Fibroblast of lung (primary cell): ENCODE measurements around the gene LMO1. TPM values are rescaled to one million over a fixed set of nuclear protein-coding genes. Genes with fewer than 3 reads are reported as not detected.

Experiments
- DNase-seq, 2 donors: peaks; one replicate each; pipeline versions ENCODE4 v3.0.0 to v3.0.0-alpha.2; 2010; ENCODE audit warnings: low read depth in 2 of 2
- H2AFZ ChIP-seq: 2 replicates; pipeline ENCODE4 v1.5.1; 2012; ENCODE audit warnings: low read length, control low read depth, inconsistent platforms
- H3K27ac ChIP-seq: 2 replicates; pipeline ENCODE4 v1.5.1; 2011; ENCODE audit warnings: low read length, control low read depth; ENCODE audit not compliant: insufficient read depth
- H3K27me3 ChIP-seq: 2 replicates; pipeline ENCODE4 v1.5.1; 2011; ENCODE audit warnings: mild to moderate bottlenecking, low read length; ENCODE audit not compliant: control insufficient read depth, insufficient read depth
- H3K36me3 ChIP-seq: 2 replicates; pipeline ENCODE4 v1.5.1; 2011; ENCODE audit warnings: low read length; ENCODE audit not compliant: control insufficient read depth, insufficient read depth
- H3K4me1 ChIP-seq: 2 replicates; pipeline ENCODE4 v1.5.1; 2011; ENCODE audit warnings: low read length; ENCODE audit not compliant: control insufficient read depth, insufficient read depth; ENCODE audit errors: extremely low read depth
- H3K4me2 ChIP-seq: 2 replicates; pipeline ENCODE4 v1.5.1; 2011; ENCODE audit warnings: low read length, control low read depth; ENCODE audit not compliant: insufficient read depth; ENCODE audit errors: extremely low read depth
- H3K4me3 ChIP-seq, 4 experiments: fragments of 200-600 bp in 1 of 4; sonication (generic) in 1 of 4; replicated peaks in 1 of 4; 2 replicates each; pipeline ENCODE4 v1.5.1; 2011 to 2016; ENCODE audit warnings: low read length in 4 of 4, low read depth in 3 of 4, mild to moderate bottlenecking in 3 of 4, control low read depth in 2 of 4, inconsistent platforms in 1 of 4, mixed read lengths in 1 of 4; ENCODE audit not compliant: insufficient read depth in 1 of 4; ENCODE audit errors: control extremely low read depth in 1 of 4
- H3K79me2 ChIP-seq: 2 replicates; pipeline ENCODE4 v1.5.1; 2012; ENCODE audit warnings: mild to moderate bottlenecking, low read length, inconsistent platforms; ENCODE audit not compliant: control insufficient read depth, insufficient read depth
- H3K9ac ChIP-seq: 2 replicates; pipeline ENCODE4 v1.5.1; 2011; ENCODE audit warnings: mild to moderate bottlenecking, low read length, control low read depth; ENCODE audit not compliant: insufficient read depth
- H3K9me3 ChIP-seq: 2 replicates; pipeline ENCODE4 v1.5.1; 2012; ENCODE audit warnings: low read depth, low read length; ENCODE audit not compliant: control insufficient read depth, insufficient read depth
- H4K20me1 ChIP-seq: 2 replicates; pipeline ENCODE4 v1.5.1; 2011; ENCODE audit warnings: low read length; ENCODE audit not compliant: control insufficient read depth, insufficient read depth; ENCODE audit errors: extremely low read depth
- CTCF ChIP-seq, 2 donors: IDR thresholded peaks in 1 of 2; conservative IDR thresholded peaks in 1 of 2; 1 replicate in 1 of 2; 2 replicates in 1 of 2; pipeline ENCODE4 v1.5.1; 2011 to 2012; ENCODE audit warnings: low read length in 2 of 2, control low read depth in 1 of 2, inconsistent platforms in 1 of 2, low read depth in 1 of 2, mild to moderate bottlenecking in 1 of 2
- EZH2 ChIP-seq: IDR thresholded peaks from 2 replicates; pipeline ENCODE4 v1.5.1; 2012; ENCODE audit warnings: low read length, control low read depth, mild to moderate bottlenecking; ENCODE audit errors: missing control alignments
- polyA plus RNA-seq, 2 donors: library from polyadenylated mRNA; depleted of rRNA in 1 of 2; stranded (reverse) in 1 of 2; unstranded in 1 of 2; fragments of >200 nt; gene quantifications; 2 replicates each; pipeline ENCODE4 v1.2.1, GENCODE V29; 2011 to 2012; ENCODE audit warnings: missing spikeins in 1 of 2
- total RNA-seq: library from RNA; depleted of rRNA; stranded (reverse); fragments of >200 nt; gene quantifications from 2 replicates; pipeline ENCODE4 v1.2.1, GENCODE V29; 2014

The LMO1 gene
- total and polyA plus RNA-seq, 2 donors (not counting 1 experiment from before 2014, with no cell fraction given) = not detected

- H3K27ac ChIP-seq = no peak overlapping the region
- DNase-seq = peak; percentile 51 to 80
Observed at GRCh38 chr11:8258784-8259183, 4.9 kb downstream of the LMO1 start.

GRCh38 chr11:8258289-8258688, 5.4 kb downstream of the LMO1 start:
- no peak overlapping the region for H3K4me2 ChIP-seq
- peaks cover 19% of the 10 kb centered on the region for H3K27me3 ChIP-seq
- no peaks in the 10 kb centered on the region for H3K9me3 ChIP-seq
- H4K20me1 ChIP-seq = no peaks in the 10 kb centered on the region
- TF ChIP-seq CTCF (conservative IDR thresholded peaks at IDR 0.05 in 1 of 2, IDR thresholded peaks at IDR 0.05 in 1 of 2; ENCODE audit: low read depth in 1 of 2, low read length in 2 of 2) (no peak), EZH2 (no peak)
- no peak overlapping the region for H3K4me3 ChIP-seq
- H3K79me2 ChIP-seq = no peaks in the 10 kb centered on the region
- peak in 1 of 2 donors; percentile 8 for DNase-seq
- no peaks in the 10 kb centered on the region for H3K4me1 ChIP-seq
- no peak overlapping the region for H2AFZ ChIP-seq
- H3K36me3 ChIP-seq = no peaks in the 10 kb centered on the region
- H3K9ac ChIP-seq = no peak overlapping the region
- no peak overlapping the region for H3K27ac ChIP-seq

More at GRCh38 chr11:8258784-8259183, 4.9 kb downstream of the LMO1 start:
- Histone ChIP-seq H2AFZ (no peak overlapping the region), H3K79me2 (no peaks in the 10 kb centered on the region), H3K4me2 (no peak overlapping the region), H3K4me3 (no peak overlapping the region), H3K36me3 (no peaks in the 10 kb centered on the region), H4K20me1 (no peaks in the 10 kb centered on the region), H3K4me1 (no peaks in the 10 kb centered on the region), H3K9ac (no peak overlapping the region), H3K9me3 (no peaks in the 10 kb centered on the region), H3K27me3 (peaks cover 19% of the 10 kb centered on the region)
- TF ChIP-seq EZH2 = no peak
- no peak for TF ChIP-seq CTCF (conservative IDR thresholded peaks at IDR 0.05 in 1 of 2, IDR thresholded peaks at IDR 0.05 in 1 of 2; ENCODE audit: low read depth in 1 of 2, low read length in 2 of 2)

GRCh38 chr11:8257003-8257664, 6.5 kb downstream of the LMO1 start:
- no peaks in the 10 kb centered on the region for H3K36me3 ChIP-seq
- no peaks in the 10 kb centered on the region for H3K4me1 ChIP-seq
- no peaks in the 10 kb centered on the region for H4K20me1 ChIP-seq
- no peak overlapping the region for H3K27ac ChIP-seq
- no peaks in the 10 kb centered on the region for H3K9me3 ChIP-seq
- no peak overlapping the region for H3K9ac ChIP-seq
- H3K4me2 ChIP-seq = no peak overlapping the region
- H3K27me3 ChIP-seq = peaks cover 12% of the 10 kb centered on the region
- H3K79me2 ChIP-seq = no peaks in the 10 kb centered on the region
- no peak for DNase-seq
- TF ChIP-seq EZH2 = no peak
- TF ChIP-seq CTCF (conservative IDR thresholded peaks at IDR 0.05 in 1 of 2, IDR thresholded peaks at IDR 0.05 in 1 of 2; ENCODE audit: low read depth in 1 of 2, low read length in 2 of 2) = no peak
- no peak overlapping the region for H3K4me3 ChIP-seq
- H2AFZ ChIP-seq = no peak overlapping the region
